Gastrocnemius medialis (tissue), 4 donors: Measurements from ENCODE around the gene EPB41.

Source experiments
- POLR2A ChIP-seq, 2 donors: fragments of 450-650 bp; IDR thresholded peaks; one replicate each; pipeline ENCODE4 v1.6.1; 2017; ENCODE audit warnings: antibody characterized with exemption in 2 of 2, mild to moderate bottlenecking in 2 of 2, moderate library complexity in 2 of 2
- TF ChIP-seq, protein P1 (sequence below), 5 experiments: fragments of 450-650 bp in 3 of 5; fragments of 200-600 bp in 2 of 5; sonication (generic) in 2 of 5; IDR thresholded peaks in 4 of 5; conservative IDR thresholded peaks in 1 of 5; 1 replicate in 4 of 5; 2 replicates in 1 of 5; pipeline ENCODE4 v1.5.1; 2016 to 2019; ENCODE audit warnings: antibody characterized with exemption in 5 of 5, mild to moderate bottlenecking in 3 of 5, moderate library complexity in 3 of 5

DNA sequence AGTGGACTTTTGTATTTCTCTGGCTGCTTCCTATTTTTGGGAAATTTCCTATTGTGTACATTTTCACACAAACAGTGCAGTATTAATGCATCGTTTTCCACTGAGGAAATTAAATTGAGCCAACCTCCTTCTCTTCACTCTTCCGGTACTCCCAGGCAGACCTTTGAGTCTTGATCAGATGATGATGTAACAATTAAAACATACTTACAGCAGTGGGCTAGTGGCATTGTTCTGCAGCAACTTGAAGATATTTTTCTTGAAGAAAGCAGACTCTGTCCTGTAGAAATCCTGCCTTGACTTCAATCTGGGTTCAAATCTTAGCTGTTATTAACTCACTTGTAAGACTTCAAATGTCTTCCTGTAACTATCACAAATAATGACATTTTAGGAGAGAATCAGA, 228.3 kb downstream of the EPB41 start:
- TF ChIP-seq, protein P1, sequence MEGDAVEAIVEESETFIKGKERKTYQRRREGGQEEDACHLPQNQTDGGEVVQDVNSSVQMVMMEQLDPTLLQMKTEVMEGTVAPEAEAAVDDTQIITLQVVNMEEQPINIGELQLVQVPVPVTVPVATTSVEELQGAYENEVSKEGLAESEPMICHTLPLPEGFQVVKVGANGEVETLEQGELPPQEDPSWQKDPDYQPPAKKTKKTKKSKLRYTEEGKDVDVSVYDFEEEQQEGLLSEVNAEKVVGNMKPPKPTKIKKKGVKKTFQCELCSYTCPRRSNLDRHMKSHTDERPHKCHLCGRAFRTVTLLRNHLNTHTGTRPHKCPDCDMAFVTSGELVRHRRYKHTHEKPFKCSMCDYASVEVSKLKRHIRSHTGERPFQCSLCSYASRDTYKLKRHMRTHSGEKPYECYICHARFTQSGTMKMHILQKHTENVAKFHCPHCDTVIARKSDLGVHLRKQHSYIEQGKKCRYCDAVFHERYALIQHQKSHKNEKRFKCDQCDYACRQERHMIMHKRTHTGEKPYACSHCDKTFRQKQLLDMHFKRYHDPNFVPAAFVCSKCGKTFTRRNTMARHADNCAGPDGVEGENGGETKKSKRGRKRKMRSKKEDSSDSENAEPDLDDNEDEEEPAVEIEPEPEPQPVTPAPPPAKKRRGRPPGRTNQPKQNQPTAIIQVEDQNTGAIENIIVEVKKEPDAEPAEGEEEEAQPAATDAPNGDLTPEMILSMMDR (IDR thresholded peaks at IDR 0.05 in 4 of 5, conservative IDR thresholded peaks at IDR 0.05 in 1 of 5): no peak
- no peak for TF ChIP-seq POLR2A (IDR thresholded peaks at IDR 0.05)
